ENCODE results near the gene TRIM6.
A peak's percentile ranks its signal among the peaks of the same experiment; 100 is the strongest.

DNA sequence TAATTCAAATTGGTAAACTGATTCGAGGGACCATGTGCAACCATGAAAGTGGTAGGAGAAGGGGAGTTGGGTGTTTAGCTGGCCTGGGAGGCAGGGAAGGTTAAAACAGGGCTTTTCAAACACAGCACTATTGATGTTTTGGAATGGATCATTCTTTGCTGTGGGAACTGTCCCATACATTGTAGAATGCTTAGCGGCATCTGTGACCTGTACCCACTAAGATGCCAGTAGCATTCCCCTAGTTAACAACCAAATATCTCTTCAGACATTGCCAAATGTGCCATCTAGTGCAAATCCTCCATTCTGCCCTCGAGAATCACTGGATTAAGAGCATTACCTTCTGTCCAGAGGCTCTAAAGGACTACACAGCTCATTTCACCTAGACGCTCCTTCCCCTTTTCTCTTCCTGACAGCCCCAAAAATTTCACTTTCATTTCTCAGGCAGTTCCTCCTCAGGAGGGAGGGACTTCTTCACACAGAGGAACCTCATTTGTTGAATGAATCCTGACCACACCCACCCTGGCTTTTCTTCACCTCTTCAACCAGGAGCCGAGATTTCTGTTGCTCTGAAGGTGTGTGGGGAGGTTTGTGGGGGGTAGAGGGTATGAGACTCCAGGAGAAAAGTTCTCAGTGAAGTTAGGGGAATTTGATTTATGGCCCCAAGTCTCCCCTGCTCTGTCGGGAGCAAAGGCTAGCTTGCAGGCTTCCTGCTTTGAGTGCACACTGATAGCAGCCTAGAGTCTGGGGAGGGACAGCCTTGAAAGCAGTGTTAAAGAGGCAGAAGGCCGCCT, 28.2 kb downstream of the TRIM6 start, which contains the start of gene TRIM34:
- TF ChIP-seq, protein P1, sequence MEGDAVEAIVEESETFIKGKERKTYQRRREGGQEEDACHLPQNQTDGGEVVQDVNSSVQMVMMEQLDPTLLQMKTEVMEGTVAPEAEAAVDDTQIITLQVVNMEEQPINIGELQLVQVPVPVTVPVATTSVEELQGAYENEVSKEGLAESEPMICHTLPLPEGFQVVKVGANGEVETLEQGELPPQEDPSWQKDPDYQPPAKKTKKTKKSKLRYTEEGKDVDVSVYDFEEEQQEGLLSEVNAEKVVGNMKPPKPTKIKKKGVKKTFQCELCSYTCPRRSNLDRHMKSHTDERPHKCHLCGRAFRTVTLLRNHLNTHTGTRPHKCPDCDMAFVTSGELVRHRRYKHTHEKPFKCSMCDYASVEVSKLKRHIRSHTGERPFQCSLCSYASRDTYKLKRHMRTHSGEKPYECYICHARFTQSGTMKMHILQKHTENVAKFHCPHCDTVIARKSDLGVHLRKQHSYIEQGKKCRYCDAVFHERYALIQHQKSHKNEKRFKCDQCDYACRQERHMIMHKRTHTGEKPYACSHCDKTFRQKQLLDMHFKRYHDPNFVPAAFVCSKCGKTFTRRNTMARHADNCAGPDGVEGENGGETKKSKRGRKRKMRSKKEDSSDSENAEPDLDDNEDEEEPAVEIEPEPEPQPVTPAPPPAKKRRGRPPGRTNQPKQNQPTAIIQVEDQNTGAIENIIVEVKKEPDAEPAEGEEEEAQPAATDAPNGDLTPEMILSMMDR (IDR thresholded peaks at IDR 0.05 in 8 of 11, conservative IDR thresholded peaks at IDR 0.05 in 3 of 11): no peak
- peak in 1 of 3 donors; percentile 29 for TF ChIP-seq POLR2A (IDR thresholded peaks at IDR 0.05)
